SW480 (cell line): ENCODE data around the gene OGFOD2.
"Not testable (repeated sequence)": the region's sequence is repeated elsewhere in the genome, so short reads cannot be mapped to it uniquely, and the experiment has no call there.

Experiments used
- DNase-seq: peaks from one replicate; pipeline ENCODE4 v3.0.0-alpha.2; 2016; ENCODE audit warnings: low spot score

OGFOD2 gene

GRCh38 chr12:123005081-123005626 is 30.1 kb downstream of the OGFOD2 start:
- DNase-seq = no peak

GRCh38 chr12:123006977-123007376 is 31.9 kb downstream of the OGFOD2 start:
- no peak for DNase-seq

DNA sequence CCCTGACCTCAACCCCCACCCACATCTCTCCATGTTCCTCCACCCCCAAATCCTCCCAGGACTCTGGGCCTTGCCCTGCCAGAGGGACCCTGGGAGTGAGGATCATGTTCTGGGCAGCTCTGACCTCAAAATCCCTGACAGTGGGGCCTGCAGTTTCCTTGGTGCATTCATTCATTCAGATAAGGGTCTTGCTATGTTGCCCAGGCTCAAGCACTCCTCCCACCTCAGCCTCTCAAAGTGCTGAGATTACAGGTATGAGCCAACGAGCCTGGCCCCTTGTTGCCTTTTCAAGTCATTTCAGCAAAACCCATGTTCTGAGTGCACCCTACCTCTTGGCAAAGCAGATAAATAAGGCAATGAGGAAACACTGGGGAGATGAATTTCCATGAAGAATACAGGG is 35.1 kb downstream of the OGFOD2 start:
- DNase-seq = no peak

DNA sequence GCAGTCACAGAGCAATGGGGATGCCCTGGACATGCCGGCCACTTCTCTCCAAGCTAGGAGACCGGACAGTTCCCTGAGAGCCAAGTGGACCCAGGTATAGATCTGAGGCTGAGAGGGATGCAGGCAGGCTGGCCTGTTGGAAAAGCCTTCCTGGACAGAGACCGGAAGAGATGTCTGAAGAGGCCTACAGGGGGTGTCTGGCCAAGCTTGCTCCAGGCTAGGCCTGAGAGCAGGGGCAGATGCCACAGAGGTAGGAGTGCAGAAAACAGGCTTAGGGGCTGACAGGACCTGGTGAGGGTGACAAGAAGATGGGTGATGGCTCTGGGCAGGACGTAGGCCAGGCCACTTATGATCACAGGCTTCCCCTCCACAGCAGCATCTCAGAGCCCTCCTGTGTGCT is 35.6 kb downstream of the OGFOD2 start:
- DNase-seq = no peak

GRCh38 chr12:123011701-123012100 is 36.7 kb downstream of the OGFOD2 start:
- DNase-seq = no peak

GRCh38 chr12:123013185-123014095 is 38.4 kb downstream of the OGFOD2 start:
- no peak for DNase-seq

GRCh38 chr12:123014473-123014872 is 39.4 kb downstream of the OGFOD2 start:
- not testable (repeated sequence) for DNase-seq

GRCh38 chr12:123017753-123018152 is 42.7 kb downstream of the OGFOD2 start:
- DNase-seq = no peak

DNA sequence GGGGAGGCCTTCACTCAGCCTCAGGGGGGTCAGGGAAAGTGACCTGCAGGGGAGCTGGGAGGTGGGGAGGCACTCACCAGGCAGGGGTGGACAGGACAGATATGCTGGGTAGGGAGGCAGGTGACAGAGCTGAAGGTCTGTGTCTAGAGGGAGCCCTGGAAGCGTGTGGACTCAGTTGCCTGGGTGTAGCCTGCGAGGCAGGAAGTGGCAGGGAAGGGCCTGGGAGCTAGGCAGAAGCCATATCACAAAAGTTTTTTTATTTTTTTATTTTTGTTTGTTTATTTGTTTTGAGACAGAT is 44.7 kb downstream of the OGFOD2 start:
- no peak for DNase-seq

GRCh38 chr12:123021688-123022604 is 46.9 kb downstream of the OGFOD2 start:
- no peak for DNase-seq

DNA sequence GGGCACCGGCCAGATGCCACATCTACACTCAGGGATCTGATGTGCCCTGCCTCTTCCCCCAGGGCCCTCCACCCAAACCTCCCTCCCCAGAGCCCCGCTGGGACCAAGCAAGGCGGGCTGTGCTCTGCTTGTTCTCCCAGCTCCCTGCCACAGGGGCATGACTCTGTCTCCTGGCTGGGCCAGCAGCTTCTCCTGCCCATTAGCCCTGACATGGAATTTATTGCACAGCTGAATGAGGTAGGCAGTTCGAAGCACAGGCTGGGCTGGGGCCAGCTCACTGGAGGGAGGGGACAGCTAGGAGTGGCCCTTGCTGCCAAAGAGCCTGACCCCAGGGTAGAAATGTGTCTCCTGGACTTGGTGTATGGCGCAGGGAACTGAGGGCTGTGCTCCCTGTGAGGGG is 47.8 kb downstream of the OGFOD2 start:
- DNase-seq = no peak

GRCh38 chr12:123024819-123025391 is 49.9 kb downstream of the OGFOD2 start:
- no peak for DNase-seq

DNA sequence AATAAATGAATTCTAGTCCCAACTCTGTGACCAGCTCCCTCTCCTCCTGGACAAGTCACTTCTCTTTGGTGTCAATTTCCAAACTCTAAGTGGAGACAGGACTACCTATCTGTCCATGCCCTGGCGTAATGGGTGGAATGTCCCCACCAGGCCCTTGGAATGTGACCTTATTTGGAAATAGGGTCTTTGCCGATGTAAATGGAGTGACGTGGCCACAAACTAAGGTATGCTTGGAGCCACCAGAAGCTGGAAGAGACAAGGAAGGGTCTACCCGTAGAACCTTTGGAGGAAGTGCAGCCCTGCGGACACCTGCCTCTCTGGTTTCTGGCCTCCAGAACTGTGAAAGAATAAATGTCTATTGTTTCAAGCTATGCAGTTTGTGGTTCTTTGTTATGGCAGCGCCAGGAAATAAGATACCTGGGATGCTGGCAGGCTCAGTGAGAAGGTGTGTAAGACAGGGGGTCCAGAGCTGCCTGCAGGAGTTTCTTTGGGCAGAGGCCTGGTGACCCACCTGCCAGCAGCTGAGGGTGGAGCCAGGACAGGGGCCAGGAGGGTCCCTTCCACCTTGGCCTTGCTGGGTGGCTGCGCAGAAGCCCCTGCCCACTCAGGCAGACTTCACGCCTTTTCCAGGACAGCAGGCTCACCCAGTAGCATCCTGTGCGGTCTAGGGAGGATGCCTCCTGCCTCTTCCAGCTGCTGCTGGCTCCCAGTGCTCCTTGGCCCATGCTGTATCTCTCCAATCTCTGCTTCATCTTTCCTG is 51.2 kb downstream of the OGFOD2 start:
- DNase-seq = peak; percentile 19

- no peak for DNase-seq
These were observed 52.8 kb downstream of the OGFOD2 start for GRCh38 chr12:123027726-123028445.

DNA sequence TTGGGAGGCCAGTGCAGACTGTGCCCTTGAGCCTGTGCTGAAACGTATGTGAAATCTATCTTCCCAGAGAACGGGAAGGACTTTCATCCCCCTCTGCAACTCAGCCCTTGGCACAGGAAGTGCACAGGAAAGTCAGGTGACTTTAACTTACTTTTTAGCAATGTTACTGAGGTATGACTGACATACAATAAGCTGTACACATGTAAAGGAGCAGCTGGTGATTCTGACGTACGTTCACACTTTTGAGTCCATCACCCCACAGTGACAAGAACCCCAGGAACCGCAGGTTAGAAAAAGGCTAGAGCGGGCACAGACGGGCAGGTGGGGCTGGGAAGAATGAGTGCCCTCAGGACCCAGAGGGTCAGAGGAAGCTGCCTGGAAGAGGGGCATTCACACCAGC is 53.4 kb downstream of the OGFOD2 start:
- DNase-seq = no peak

DNA sequence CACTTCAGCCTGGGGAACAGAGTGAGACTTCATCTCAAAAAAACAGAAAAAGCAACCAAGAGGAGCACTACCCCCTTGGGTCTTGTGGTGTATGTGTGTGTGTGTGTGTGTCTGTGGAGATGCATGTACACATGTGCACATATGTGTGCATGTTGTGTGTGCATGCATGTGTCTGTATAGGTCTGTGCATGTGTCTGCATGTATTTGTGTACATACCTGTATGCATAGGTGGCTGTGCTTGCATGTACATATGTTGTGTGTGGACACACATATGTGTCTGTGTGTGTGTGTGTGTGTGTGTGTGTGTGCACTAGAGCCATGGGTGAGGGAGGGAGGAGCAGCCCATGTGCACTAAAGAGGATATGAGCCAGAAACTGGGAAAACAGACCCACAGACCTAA is 54.5 kb downstream of the OGFOD2 start:
- DNase-seq = no peak
